ENCODE measurements around the gene PLA2G15. TPM values are rescaled to one million over a fixed set of nuclear protein-coding genes. Genes with fewer than 3 reads are reported as not detected.

The PLA2G15 gene
- total and polyA plus RNA-seq, 2 donors: 8.4 to 13.1 TPM

DNA sequence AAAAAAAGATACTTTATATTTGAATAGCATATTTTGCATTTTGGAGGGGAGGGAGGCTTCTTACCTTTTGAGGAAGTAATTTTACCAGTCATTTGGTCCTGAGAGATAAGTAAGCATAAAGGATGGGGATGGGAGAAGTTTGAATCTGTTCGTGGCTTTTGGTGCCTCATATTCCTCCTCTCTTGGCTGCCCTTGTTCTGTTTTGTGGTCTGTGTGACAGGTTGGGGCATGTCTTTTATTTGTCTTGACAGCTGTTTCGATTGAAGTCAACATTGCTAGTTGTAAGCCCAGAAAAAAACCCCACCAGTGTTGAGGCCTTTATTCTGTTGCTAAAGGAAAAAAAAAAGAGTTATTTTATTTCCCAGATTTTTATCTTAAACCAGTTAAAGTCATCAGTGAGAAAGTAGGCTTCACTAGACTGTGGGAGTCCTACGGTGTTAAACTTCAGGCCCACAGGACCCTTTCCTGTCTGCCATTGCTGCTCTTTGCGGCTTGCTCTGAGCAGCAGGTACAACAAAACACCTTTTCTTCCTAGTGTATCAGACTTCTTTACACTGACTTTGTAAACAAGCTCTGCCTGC lies 30.5 kb downstream of the PLA2G15 start:
- H3K27ac ChIP-seq (ENCODE audit: low read depth in 1 of 2, low read length in 1 of 2): peak overlapping the region; percentile 97
- H3K9me3 ChIP-seq (ENCODE audit: control insufficient read depth in 2 of 2, insufficient read depth in 1 of 2, low read length in 1 of 2): peaks cover 1 to 2% of the 10 kb centered on the region in 2 donors
- WGBS: 3% methylated on average over 4 of the region's 4 CpGs
- H3K27me3 ChIP-seq (ENCODE audit: control insufficient read depth in 2 of 2, insufficient read depth in 1 of 2, low read length in 1 of 2): no peaks in the 10 kb centered on the region
- H3K4me1 ChIP-seq (ENCODE audit: control insufficient read depth in 2 of 2, insufficient read depth in 2 of 2, low read length in 2 of 2): peaks cover 66 to 94% of the 10 kb centered on the region in 2 donors
- H3K36me3 ChIP-seq (ENCODE audit: control insufficient read depth in 2 of 2, insufficient read depth in 2 of 2, low read length in 1 of 2): peaks cover 35 to 78% of the 10 kb centered on the region in 2 donors
- H3K4me3 ChIP-seq (ENCODE audit: low read length in 2 of 2): peak overlapping the region; percentile 25 to 39
- DNase-seq (ENCODE audit: low read depth in 6 of 9, low spot score in 9 of 9): peak in 3 of 9 donors; percentile 74 to 92 (median 78)

GRCh38 chr16:68276223-68276622 lies 31.1 kb downstream of the PLA2G15 start:
- peaks cover 70 to 94% of the 10 kb centered on the region in 2 donors for H3K4me1 ChIP-seq (ENCODE audit: control insufficient read depth in 2 of 2, insufficient read depth in 2 of 2, low read length in 2 of 2)
- DNase-seq (ENCODE audit: low read depth in 6 of 9, low spot score in 9 of 9): no peak

DNA sequence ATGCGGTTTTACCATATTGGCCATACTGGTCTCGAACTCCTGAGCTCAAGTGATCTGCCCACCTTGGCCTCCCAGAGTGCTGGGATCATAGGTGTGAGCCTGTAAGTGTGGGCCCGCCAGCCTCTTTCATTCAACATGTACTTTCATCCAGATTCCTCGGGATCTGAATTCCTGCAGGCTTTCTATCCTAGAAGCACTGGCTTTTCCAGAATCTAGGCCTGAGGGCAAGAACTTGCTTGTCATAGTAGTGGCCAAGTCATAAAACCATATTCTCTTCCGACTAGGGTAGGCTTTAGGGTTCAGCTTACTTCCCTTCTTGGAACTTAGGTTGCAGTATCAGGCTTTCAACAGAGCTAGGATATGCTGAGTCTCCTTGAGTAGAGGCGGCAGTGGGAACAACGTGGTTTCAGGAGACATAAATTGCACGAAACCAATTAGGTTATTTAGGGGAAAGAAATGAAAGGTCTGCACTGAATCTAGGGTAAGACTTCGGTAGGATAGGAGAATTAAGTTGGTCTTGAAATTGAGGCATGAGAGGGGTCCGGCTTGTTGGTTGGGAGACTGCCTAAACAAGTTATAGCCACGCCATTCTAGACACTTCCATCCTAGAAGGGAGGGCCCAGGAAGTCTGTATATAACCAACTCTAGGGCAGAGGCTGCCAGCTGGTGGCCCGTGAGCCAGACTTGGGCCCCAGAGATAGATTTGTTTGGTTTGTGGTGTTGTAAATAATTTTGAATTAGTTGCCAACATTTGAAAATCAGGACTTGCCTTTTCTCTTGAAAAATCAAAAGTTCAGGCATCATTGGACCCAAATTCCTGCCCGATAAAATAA lies 34.8 kb downstream of the PLA2G15 start:
- Histone ChIP-seq H3K9me3 (ENCODE audit: control insufficient read depth in 2 of 2, insufficient read depth in 1 of 2, low read length in 1 of 2) (no peaks in the 10 kb centered on the region), H3K4me1 (ENCODE audit: control insufficient read depth in 2 of 2, insufficient read depth in 2 of 2, low read length in 2 of 2) (peaks cover 68 to 94% of the 10 kb centered on the region in 2 donors), H3K36me3 (ENCODE audit: control insufficient read depth in 2 of 2, insufficient read depth in 2 of 2, low read length in 1 of 2) (peaks cover 32 to 65% of the 10 kb centered on the region in 2 donors), H3K27ac (ENCODE audit: low read depth in 1 of 2, low read length in 1 of 2) (peak overlapping the region; percentile 65 to 86), H3K4me3 (ENCODE audit: low read length in 2 of 2) (no peak overlapping the region), H3K27me3 (ENCODE audit: control insufficient read depth in 2 of 2, insufficient read depth in 1 of 2, low read length in 1 of 2) (no peaks in the 10 kb centered on the region)
- DNase-seq (ENCODE audit: low read depth in 6 of 9, low spot score in 9 of 9): peak in 1 of 9 donors; percentile 54
- WGBS: 92% methylated on average over 13 of the region's 13 CpGs

More at GRCh38 chr16:68276223-68276622, 31.1 kb downstream of the PLA2G15 start:
- 82% methylated on average over 3 of the region's 3 CpGs for WGBS
- H3K27ac ChIP-seq (ENCODE audit: low read depth in 1 of 2, low read length in 1 of 2): peak overlapping the region; percentile 97
- H3K36me3 ChIP-seq (ENCODE audit: control insufficient read depth in 2 of 2, insufficient read depth in 2 of 2, low read length in 1 of 2): peaks cover 36 to 73% of the 10 kb centered on the region in 2 donors
- no peaks in the 10 kb centered on the region for H3K27me3 ChIP-seq (ENCODE audit: control insufficient read depth in 2 of 2, insufficient read depth in 1 of 2, low read length in 1 of 2)
- H3K9me3 ChIP-seq (ENCODE audit: control insufficient read depth in 2 of 2, insufficient read depth in 1 of 2, low read length in 1 of 2): peaks cover 1 to 2% of the 10 kb centered on the region in 2 donors
- peak overlapping the region; percentile 25 to 39 for H3K4me3 ChIP-seq (ENCODE audit: low read length in 2 of 2)

- H3K4me3 ChIP-seq (ENCODE audit: low read length in 2 of 2): peak overlapping the region in 1 of 2 donors; percentile 17
- peak overlapping the region; percentile 86 to 88 for H3K27ac ChIP-seq (ENCODE audit: low read depth in 1 of 2, low read length in 1 of 2)
- no peaks in the 10 kb centered on the region for H3K27me3 ChIP-seq (ENCODE audit: control insufficient read depth in 2 of 2, insufficient read depth in 1 of 2, low read length in 1 of 2)
- H3K36me3 ChIP-seq (ENCODE audit: control insufficient read depth in 2 of 2, insufficient read depth in 2 of 2, low read length in 1 of 2): peaks cover 29 to 61% of the 10 kb centered on the region in 2 donors
- no peaks in the 10 kb centered on the region for H3K9me3 ChIP-seq (ENCODE audit: control insufficient read depth in 2 of 2, insufficient read depth in 1 of 2, low read length in 1 of 2)
- peaks cover 73 to 94% of the 10 kb centered on the region in 2 donors for H3K4me1 ChIP-seq (ENCODE audit: control insufficient read depth in 2 of 2, insufficient read depth in 2 of 2, low read length in 2 of 2)
- DNase-seq (ENCODE audit: low read depth in 6 of 9, low spot score in 9 of 9): peak in 2 of 9 donors; percentile 68 to 85
- 28% methylated on average over 4 of the region's 4 CpGs for WGBS
These were observed 36.3 kb downstream of the PLA2G15 start for GRCh38 chr16:68281368-68282063.

DNA sequence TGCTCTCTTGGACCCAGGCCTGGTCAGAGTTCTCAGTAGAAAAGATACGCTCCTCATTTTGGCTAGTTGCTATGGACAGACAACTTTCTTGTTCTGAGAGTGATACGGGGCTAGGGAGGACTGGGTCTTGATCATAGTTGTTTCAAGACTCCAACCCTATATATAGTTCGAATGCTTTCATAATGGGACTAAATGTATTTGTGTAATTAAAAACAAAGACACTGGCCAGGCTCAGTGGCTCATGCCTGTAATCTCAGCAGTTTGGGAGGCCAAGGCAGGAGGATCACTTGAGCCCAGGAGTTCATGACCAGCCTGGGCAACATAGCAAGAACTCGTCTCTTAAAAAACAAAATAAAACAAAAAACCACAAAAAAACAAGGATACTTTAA lies 36.9 kb downstream of the PLA2G15 start:
- Histone ChIP-seq H3K4me3 (ENCODE audit: low read length in 2 of 2) (no peak overlapping the region), H3K27ac (ENCODE audit: low read depth in 1 of 2, low read length in 1 of 2) (peak overlapping the region; percentile 86 to 88), H3K36me3 (ENCODE audit: control insufficient read depth in 2 of 2, insufficient read depth in 2 of 2, low read length in 1 of 2) (peaks cover 25 to 60% of the 10 kb centered on the region in 2 donors), H3K4me1 (ENCODE audit: control insufficient read depth in 2 of 2, insufficient read depth in 2 of 2, low read length in 2 of 2) (peaks cover 75 to 94% of the 10 kb centered on the region in 2 donors), H3K9me3 (ENCODE audit: control insufficient read depth in 2 of 2, insufficient read depth in 1 of 2, low read length in 1 of 2) (no peaks in the 10 kb centered on the region), H3K27me3 (ENCODE audit: control insufficient read depth in 2 of 2, insufficient read depth in 1 of 2, low read length in 1 of 2) (no peaks in the 10 kb centered on the region)
- WGBS: 94% methylated on average over 4 of the region's 4 CpGs
- DNase-seq (ENCODE audit: low read depth in 6 of 9, low spot score in 9 of 9): no peak

DNA sequence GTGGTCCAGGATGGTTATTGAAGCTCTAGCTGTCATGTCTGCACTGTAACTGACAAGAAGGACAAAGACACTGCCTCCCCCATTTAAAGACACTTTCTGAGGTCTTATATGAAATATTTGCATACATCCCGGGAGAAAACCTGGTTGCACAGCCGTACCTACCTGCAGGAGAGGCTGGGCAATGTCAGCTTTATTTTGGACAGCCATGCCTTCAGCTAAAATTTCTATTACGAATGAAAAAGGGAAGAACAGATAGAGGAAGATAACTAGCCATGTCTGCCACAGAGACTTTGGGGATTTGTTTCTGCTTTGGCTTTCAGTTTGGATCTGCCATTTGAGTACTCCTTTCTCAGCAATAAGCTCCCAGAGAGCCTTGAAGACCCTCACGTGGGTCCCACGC lies 38.2 kb downstream of the PLA2G15 start:
- peaks cover 84 to 95% of the 10 kb centered on the region in 2 donors for H3K4me1 ChIP-seq (ENCODE audit: control insufficient read depth in 2 of 2, insufficient read depth in 2 of 2, low read length in 2 of 2)
- peaks cover 36 to 62% of the 10 kb centered on the region in 2 donors for H3K36me3 ChIP-seq (ENCODE audit: control insufficient read depth in 2 of 2, insufficient read depth in 2 of 2, low read length in 1 of 2)
- 69% methylated on average over 5 of the region's 5 CpGs for WGBS
- H3K27ac ChIP-seq (ENCODE audit: low read depth in 1 of 2, low read length in 1 of 2): peak overlapping the region; percentile 81 to 86
- H3K9me3 ChIP-seq (ENCODE audit: control insufficient read depth in 2 of 2, insufficient read depth in 1 of 2, low read length in 1 of 2): no peaks in the 10 kb centered on the region
- no peaks in the 10 kb centered on the region for H3K27me3 ChIP-seq (ENCODE audit: control insufficient read depth in 2 of 2, insufficient read depth in 1 of 2, low read length in 1 of 2)
- DNase-seq (ENCODE audit: low read depth in 6 of 9, low spot score in 9 of 9): no peak
- H3K4me3 ChIP-seq (ENCODE audit: low read length in 2 of 2): no peak overlapping the region

DNA sequence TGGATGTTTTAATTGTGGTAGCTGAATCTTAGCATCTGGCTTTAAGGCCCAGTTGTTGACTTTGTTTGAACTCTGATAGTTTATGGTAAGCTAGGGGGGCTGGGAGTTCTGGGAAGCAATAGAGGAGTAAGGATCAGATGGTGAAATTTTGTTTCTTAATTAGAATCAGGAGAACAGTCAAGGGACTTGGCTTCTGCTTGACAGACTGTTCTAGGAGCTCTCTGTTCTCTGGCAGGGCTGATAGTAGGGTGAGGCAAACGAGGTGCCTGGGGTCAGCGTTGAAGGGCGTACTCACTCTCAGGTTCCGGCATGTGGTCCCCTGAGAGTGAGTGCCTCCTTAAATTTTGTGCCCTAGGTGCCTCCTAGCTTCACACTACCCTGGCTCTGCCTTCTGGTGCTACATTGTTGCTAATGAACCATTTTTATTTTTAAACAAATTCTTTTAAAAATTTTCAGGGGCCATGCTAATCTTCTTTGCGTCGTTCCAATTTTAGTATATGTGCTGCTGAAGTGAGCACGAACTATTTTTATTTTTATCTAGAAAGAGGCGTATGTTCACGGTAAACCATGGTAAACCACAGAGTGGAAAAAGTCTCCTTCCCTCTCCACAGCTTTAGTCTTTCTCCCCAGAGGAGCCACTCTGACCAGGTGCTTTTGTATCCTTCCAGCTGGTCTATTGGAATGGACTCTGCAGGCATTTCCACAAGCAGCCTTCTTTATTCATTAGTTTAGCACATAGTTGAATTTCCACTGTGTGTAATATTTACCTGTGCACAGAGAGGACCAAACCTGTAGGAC lies 38.8 kb downstream of the PLA2G15 start:
- peak in 1 of 9 donors; percentile 54 for DNase-seq (ENCODE audit: low read depth in 6 of 9, low spot score in 9 of 9)
- H3K4me3 ChIP-seq (ENCODE audit: low read length in 2 of 2): peak overlapping the region; percentile 15 to 20
- H3K4me1 ChIP-seq (ENCODE audit: control insufficient read depth in 2 of 2, insufficient read depth in 2 of 2, low read length in 2 of 2): peaks cover 88 to 100% of the 10 kb centered on the region in 2 donors
- H3K36me3 ChIP-seq (ENCODE audit: control insufficient read depth in 2 of 2, insufficient read depth in 2 of 2, low read length in 1 of 2): peaks cover 39 to 64% of the 10 kb centered on the region in 2 donors
- no peaks in the 10 kb centered on the region for H3K27me3 ChIP-seq (ENCODE audit: control insufficient read depth in 2 of 2, insufficient read depth in 1 of 2, low read length in 1 of 2)
- no peaks in the 10 kb centered on the region for H3K9me3 ChIP-seq (ENCODE audit: control insufficient read depth in 2 of 2, insufficient read depth in 1 of 2, low read length in 1 of 2)
- 33% methylated on average over 9 of the region's 9 CpGs for WGBS
- H3K27ac ChIP-seq (ENCODE audit: low read depth in 1 of 2, low read length in 1 of 2): peak overlapping the region; percentile 86 to 91

DNA sequence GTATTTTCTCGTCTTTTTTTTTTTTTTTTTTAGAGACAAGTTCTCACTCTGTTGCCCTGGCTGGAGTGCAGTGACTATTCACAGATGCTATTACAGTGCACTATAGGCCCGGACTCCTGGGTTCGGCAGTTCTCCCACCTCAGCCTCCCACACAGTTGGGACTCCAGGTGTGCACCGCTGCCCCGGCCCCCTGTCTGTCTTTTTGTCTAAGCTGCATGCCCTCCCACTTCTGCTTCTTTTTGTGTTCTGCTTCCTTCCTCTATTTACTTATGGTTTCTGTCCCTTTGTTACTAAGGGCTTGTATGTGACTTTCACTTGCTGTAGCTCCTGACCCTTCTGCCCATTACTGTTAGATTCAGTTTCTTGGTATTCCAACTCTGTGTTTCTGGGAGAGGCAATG lies 39.7 kb downstream of the PLA2G15 start:
- Histone ChIP-seq H3K9me3 (ENCODE audit: control insufficient read depth in 2 of 2, insufficient read depth in 1 of 2, low read length in 1 of 2) (no peaks in the 10 kb centered on the region), H3K36me3 (ENCODE audit: control insufficient read depth in 2 of 2, insufficient read depth in 2 of 2, low read length in 1 of 2) (peaks cover 34 to 64% of the 10 kb centered on the region in 2 donors), H3K4me3 (ENCODE audit: low read length in 2 of 2) (peak overlapping the region; percentile 20 to 33), H3K27ac (ENCODE audit: low read depth in 1 of 2, low read length in 1 of 2) (peak overlapping the region; percentile 86 to 91), H3K27me3 (ENCODE audit: control insufficient read depth in 2 of 2, insufficient read depth in 1 of 2, low read length in 1 of 2) (no peaks in the 10 kb centered on the region), H3K4me1 (ENCODE audit: control insufficient read depth in 2 of 2, insufficient read depth in 2 of 2, low read length in 2 of 2) (peaks cover 88 to 100% of the 10 kb centered on the region in 2 donors)
- peak in 2 of 9 donors; percentile 56 to 79 for DNase-seq (ENCODE audit: low read depth in 6 of 9, low spot score in 9 of 9)
- WGBS: 8% methylated on average over 5 of the region's 5 CpGs

Data from thymus (tissue), 11 donors.